Measurements from ENCODE around the gene FAM169A.
A peak's percentile ranks its signal among the peaks of the same experiment; 100 is the strongest.
"Not testable (repeated sequence)": the region's sequence is repeated elsewhere in the genome, so short reads cannot be mapped to it uniquely, and the experiment has no call there.

Gene FAM169A

GRCh38 chr5:74810915-74811314 lies 55.3 kb downstream of the FAM169A start:
- no peak for DNase-seq (ENCODE audit: extremely low read depth in 1 of 2, low read depth in 1 of 2)

DNA sequence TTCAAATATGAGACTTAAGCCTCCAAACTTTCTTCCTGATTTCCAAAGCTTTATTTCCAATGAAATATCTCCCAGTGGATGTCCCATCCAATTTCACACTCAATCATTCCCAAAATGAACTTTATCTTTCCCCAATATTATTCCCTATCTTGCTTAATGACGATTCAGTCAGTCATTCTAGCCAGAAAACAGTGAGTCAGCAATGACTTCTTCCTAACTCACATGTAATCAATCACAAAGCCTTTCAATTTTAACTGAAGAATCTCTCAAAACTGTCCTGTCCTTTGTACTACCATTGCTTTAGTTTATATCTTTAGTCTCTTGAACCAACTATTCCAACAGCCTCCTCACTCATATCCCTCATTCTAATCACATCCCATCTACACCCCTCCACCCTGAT lies 64.2 kb downstream of the FAM169A start:
- no peak for DNase-seq (ENCODE audit: extremely low read depth in 1 of 2, low read depth in 1 of 2)

GRCh38 chr5:74801197-74801596 lies 65.0 kb downstream of the FAM169A start:
- no peak for DNase-seq (ENCODE audit: extremely low read depth in 1 of 2, low read depth in 1 of 2)

- DNase-seq (ENCODE audit: extremely low read depth in 1 of 2, low read depth in 1 of 2), result no peak
Observed at GRCh38 chr5:74798977-74799911, 66.9 kb downstream of the FAM169A start.

DNA sequence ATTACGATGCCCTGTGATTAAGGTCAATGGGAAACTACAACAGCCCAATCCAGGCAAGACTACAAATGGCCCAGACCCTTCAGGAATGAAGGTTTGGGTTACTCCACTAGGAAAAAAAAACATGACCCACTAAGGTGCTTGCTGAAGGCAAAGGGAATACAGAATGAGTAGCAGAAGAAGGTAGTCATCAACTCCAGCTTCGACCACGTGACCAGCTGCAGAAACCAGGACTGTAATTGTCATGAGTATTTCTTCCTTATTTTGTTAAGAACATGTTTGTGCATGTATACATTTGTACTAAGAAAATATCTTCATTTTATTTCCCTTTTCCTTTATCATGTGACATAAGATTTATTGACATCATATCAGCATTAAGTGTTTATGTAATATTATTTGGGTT lies 74.5 kb downstream of the FAM169A start:
- DNase-seq (ENCODE audit: extremely low read depth in 1 of 2, low read depth in 1 of 2), result not testable (repeated sequence)

- DNase-seq (ENCODE audit: extremely low read depth in 1 of 2, low read depth in 1 of 2), result no peak
Observed at GRCh38 chr5:74787424-74787823, 78.8 kb downstream of the FAM169A start.

GRCh38 chr5:74786851-74787250 lies 79.3 kb downstream of the FAM169A start:
- DNase-seq (ENCODE audit: extremely low read depth in 1 of 2, low read depth in 1 of 2), result no peak

GRCh38 chr5:74778609-74779008 lies 87.6 kb downstream of the FAM169A start:
- no peak for DNase-seq (ENCODE audit: extremely low read depth in 1 of 2, low read depth in 1 of 2)

DNA sequence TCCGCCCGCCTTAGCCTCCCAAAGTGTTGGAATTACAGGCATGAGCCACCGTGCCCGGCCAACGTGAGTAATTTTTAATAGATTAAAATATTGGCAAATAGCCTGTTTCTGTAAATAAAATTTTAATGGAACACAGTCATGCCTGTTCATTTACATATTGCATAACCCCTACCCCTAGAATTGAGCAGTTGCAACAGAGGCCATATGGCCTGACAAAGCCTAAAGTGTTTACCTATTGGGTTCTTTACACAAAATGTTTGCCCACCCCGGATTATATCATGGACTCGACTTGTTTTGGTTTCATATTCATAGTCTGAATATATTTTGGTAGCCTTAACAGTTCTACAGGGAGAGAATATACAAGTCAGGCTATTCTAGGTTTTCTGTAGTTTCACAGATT lies 93.8 kb downstream of the FAM169A start:
- DNase-seq (ENCODE audit: extremely low read depth in 1 of 2, low read depth in 1 of 2), result no peak

- no peak for DNase-seq (ENCODE audit: extremely low read depth in 1 of 2, low read depth in 1 of 2)
Observed at GRCh38 chr5:74767579-74767913, 98.6 kb downstream of the FAM169A start.

- peak; percentile 81 to 87 for DNase-seq (ENCODE audit: extremely low read depth in 1 of 2, low read depth in 1 of 2)
Observed at GRCh38 chr5:74766849-74767578, 99.2 kb downstream of the FAM169A start, which contains the start of the genes GFM2 and NSA2. TSS of gene GFM2 (minus strand) at chr5:74767117. CDS start at chr5:74763742, 3,375 bp downstream. TSS of gene NSA2 (plus strand) at chr5:74767249. CDS start at chr5:74767361, 112 bp downstream.

- DNase-seq (ENCODE audit: extremely low read depth in 1 of 2, low read depth in 1 of 2), result no peak
Observed at GRCh38 chr5:74766418-74766848, 99.8 kb downstream of the FAM169A start.

DNA sequence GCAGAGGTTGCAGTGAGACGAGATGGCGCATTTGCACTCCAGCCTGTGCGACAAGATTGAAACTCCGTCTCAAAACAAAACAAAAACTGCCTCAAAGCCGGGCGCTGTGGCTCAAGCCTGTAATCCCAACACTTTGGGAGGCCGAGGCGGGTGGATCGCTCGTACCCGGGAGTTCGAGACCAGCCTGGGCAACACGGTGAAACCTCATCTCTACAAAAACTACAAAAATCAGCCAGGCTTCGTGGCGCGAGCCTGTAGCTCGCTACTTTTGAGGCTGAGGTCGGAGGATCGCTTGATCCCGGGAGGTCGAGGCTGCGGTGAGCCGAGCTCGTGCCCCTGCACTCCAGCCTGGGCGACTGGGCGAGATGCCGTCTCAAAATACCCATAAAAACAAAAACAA lies 100.3 kb downstream of the FAM169A start:
- no peak for DNase-seq (ENCODE audit: extremely low read depth in 1 of 2, low read depth in 1 of 2)

DNA sequence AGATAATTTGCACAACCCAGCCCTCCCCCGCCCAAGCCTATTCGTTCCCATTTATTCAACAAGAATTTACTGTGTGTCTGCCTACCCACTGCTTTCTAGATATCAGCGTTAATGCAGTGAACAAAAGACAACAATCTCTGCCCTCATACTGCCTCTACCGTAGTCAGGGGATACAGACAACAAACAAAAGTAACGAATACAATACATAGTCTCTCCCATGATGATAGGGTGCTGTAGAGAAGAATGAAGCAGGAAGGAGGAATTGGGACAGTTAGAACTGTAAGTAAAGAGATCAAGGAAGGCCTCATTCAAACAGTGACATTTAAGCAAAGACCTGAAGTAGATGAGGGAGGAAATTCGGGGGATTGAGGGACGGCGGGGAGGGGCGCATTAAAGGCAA lies 101.0 kb downstream of the FAM169A start:
- no peak for DNase-seq (ENCODE audit: extremely low read depth in 1 of 2, low read depth in 1 of 2)

GRCh38 chr5:74763504-74763903 lies 102.7 kb downstream of the FAM169A start:
- no peak for DNase-seq (ENCODE audit: extremely low read depth in 1 of 2, low read depth in 1 of 2)

- peak in 1 of 2 donors; percentile 36 for DNase-seq (ENCODE audit: extremely low read depth in 1 of 2, low read depth in 1 of 2)
Observed at GRCh38 chr5:74762599-74762998, 103.6 kb downstream of the FAM169A start.

DNA sequence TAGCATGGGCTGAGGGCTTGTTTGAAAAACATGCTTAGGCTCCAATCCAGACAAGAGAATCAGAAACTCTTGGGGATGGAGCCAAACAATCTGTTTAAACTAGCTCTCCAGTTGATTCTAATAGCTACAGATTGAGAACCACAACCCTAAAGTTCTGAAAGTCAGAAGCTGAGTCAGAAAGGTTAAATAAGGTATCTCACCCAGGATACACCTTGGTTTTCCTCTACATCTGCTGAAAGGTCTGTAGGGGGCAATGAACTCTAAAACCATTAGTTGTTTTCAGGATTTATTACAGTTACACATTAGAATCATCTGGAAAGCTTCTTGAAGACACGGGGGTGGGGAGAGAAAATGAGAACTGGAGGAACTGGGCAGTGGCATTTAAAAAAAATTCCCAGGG lies 104.9 kb downstream of the FAM169A start:
- no peak for DNase-seq (ENCODE audit: extremely low read depth in 1 of 2, low read depth in 1 of 2)

DNA sequence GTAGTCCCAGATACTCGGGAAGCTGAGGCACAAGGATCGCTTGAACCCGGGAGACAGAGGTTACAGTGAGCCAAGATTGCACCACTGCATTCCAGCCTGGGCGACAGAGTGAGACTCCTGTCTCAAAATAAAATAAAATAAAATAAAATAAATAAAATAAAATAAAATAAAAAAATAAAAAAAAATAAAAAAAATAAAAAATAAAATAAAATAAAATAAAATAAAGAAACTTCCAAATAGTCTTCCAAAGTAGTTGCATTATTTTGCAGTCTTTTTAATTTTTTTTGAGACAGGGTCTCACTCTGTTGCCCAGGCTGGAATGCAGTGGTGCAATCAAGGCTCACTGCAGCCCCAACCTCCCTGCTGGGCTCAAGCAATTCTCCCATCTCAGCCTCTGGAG lies 117.4 kb downstream of the FAM169A start:
- not testable (repeated sequence) for DNase-seq (ENCODE audit: extremely low read depth in 1 of 2, low read depth in 1 of 2)

DNA sequence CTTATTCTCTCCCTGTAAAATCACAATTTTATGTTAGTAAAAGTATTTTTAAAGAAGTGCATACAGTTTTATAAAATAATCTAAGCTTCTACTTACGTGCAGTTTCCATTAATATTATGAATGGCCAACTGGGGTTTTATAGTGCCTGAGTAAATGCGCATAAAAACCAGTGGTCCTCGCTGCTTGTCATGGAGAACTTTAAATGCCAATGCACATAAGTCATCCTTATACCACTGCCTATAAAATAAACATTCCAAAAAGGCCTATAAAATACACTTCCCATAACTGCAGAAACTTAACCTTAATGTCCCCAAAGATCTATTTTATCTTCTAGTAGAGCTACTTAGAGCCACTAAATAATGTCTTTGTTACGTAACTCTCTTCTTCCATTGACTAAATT lies 127.8 kb downstream of the FAM169A start:
- no peak for DNase-seq (ENCODE audit: extremely low read depth in 1 of 2, low read depth in 1 of 2)

DNA sequence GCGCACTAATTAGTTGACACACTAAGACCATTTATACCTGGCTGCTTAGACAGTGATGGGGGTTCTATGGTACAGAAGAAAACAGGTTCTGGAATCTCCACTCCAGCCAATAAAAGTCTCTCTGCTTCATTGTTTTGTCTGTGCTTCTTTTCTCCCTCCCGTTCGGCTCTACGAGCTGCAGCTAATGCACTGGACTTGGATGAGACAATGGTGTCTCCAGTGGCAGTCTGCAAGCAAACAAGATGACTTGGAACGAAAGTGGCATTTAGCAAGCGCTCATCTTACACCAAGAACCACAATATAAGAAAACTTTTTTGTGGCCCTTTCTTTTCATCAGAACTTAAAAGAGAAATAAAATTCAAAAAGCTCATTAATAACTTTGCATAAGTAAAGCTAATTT lies 129.4 kb downstream of the FAM169A start:
- DNase-seq (ENCODE audit: extremely low read depth in 1 of 2, low read depth in 1 of 2), result no peak

Data from stimulated activated CD8-positive, alpha-beta memory T cell treated with anti-CD3 and anti-CD28 coated beads, Interleukin-7, amount 100 ng/mL, for 48 hours (primary cell).